ENCODE results near the gene SERPINE3.

Gene SERPINE3

DNA sequence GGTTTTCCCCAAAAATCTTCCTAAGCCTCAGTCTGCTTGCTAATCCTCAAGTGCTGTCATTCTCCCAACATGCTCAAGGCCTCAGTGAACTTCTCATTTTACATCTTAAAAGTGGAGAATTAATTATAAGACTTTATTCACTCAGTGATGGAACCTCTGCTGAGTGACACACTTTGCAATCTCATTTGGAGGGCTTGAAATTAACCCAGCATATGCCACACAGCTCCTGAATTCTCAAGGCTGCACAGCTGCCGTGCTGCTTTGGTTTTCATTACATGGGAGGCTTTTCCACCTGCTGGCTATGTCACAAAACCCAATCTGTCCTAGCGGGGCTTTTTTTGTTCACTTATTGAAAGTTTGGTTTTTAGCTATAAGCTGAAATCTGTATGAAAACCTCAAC lies 28.3 kb upstream of the SERPINE3 start:
- H3K4me3 ChIP-seq (ENCODE audit: insufficient read depth, low read length, poor library complexity, severe bottlenecking): no peak overlapping the region
- no peaks in the 10 kb centered on the region for H3K79me2 ChIP-seq (ENCODE audit: insufficient read depth, low read length)
- no peaks in the 10 kb centered on the region for H3F3A ChIP-seq (ENCODE audit: insufficient read depth)
- no peaks in the 10 kb centered on the region for H3K9me2 ChIP-seq (replicated peaks; ENCODE audit: insufficient read depth, low read length)
- H3K9me3 ChIP-seq (ENCODE audit: insufficient read depth, low read length): no peaks in the 10 kb centered on the region
- no peaks in the 10 kb centered on the region for H3K36me3 ChIP-seq (ENCODE audit: low read length)
- no peaks in the 10 kb centered on the region for H4K20me1 ChIP-seq (ENCODE audit: low read depth, low read length)
- no peak overlapping the region for H3K9ac ChIP-seq (ENCODE audit: low read length)
- H3K4me2 ChIP-seq (ENCODE audit: low read depth, low read length, poor library complexity, severe bottlenecking): no peak overlapping the region
- H2AFZ ChIP-seq (ENCODE audit: low read depth, low read length, severe bottlenecking): no peak overlapping the region
- no peak overlapping the region for H3K27ac ChIP-seq (ENCODE audit: low read depth, low read length)
- no peak for TF ChIP-seq EZH2phosphoT487 (conservative IDR thresholded peaks at IDR 0.05; ENCODE audit: low read length)
- TF ChIP-seq, protein P1, sequence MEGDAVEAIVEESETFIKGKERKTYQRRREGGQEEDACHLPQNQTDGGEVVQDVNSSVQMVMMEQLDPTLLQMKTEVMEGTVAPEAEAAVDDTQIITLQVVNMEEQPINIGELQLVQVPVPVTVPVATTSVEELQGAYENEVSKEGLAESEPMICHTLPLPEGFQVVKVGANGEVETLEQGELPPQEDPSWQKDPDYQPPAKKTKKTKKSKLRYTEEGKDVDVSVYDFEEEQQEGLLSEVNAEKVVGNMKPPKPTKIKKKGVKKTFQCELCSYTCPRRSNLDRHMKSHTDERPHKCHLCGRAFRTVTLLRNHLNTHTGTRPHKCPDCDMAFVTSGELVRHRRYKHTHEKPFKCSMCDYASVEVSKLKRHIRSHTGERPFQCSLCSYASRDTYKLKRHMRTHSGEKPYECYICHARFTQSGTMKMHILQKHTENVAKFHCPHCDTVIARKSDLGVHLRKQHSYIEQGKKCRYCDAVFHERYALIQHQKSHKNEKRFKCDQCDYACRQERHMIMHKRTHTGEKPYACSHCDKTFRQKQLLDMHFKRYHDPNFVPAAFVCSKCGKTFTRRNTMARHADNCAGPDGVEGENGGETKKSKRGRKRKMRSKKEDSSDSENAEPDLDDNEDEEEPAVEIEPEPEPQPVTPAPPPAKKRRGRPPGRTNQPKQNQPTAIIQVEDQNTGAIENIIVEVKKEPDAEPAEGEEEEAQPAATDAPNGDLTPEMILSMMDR (IDR thresholded peaks at IDR 0.05; ENCODE audit: insufficient read depth, low read length, poor library complexity, severe bottlenecking): no peak
- H3K27me3 ChIP-seq (ENCODE audit: low read length): no peaks in the 10 kb centered on the region

DNA sequence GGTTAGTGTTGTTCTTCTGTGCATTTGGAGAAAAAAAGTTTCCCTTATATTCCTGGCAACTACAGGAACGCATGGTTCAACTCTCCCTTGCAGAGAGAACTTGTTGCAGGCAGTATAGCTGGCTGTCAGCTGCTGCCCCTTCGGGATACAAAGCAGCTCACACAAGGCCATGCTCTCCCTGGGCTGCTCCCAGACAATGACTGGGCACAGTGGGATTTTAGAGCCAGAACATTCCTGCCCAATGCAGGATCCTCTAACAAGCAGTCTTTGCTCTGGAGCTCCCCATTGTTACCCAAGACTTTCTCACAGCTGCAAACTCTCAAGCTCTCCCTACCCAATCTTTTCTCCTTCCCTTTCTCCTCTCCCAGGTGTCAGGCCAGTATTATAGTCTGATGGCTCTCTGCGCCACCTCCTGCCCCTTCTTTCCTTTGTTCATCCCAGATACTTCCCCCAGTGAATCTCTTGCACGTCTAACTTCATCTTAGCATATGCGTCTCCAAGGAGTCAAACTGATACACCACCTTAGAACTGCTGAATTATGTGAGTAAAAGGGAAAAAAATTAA lies 27.5 kb upstream of the SERPINE3 start:
- TF ChIP-seq EZH2phosphoT487 (conservative IDR thresholded peaks at IDR 0.05; ENCODE audit: low read length): no peak
- TF ChIP-seq, protein P1 (IDR thresholded peaks at IDR 0.05; ENCODE audit: insufficient read depth, low read length, poor library complexity, severe bottlenecking): no peak
- Histone ChIP-seq H3K79me2 (ENCODE audit: insufficient read depth, low read length) (no peaks in the 10 kb centered on the region), H3K27ac (ENCODE audit: low read depth, low read length) (no peak overlapping the region)

GRCh38 chr13:51313619-51314018 lies 25.9 kb upstream of the SERPINE3 start:
- no peaks in the 10 kb centered on the region for H3K27me3 ChIP-seq (ENCODE audit: low read length)
- H3K36me3 ChIP-seq (ENCODE audit: low read length): no peaks in the 10 kb centered on the region
- no peaks in the 10 kb centered on the region for H3K79me2 ChIP-seq (ENCODE audit: insufficient read depth, low read length)
- H3K9me3 ChIP-seq (ENCODE audit: insufficient read depth, low read length): no peaks in the 10 kb centered on the region
- H3F3A ChIP-seq (ENCODE audit: insufficient read depth): no peaks in the 10 kb centered on the region
- H3K4me2 ChIP-seq (ENCODE audit: low read depth, low read length, poor library complexity, severe bottlenecking): no peak overlapping the region
- no peak for TF ChIP-seq EZH2phosphoT487 (conservative IDR thresholded peaks at IDR 0.05; ENCODE audit: low read length)
- TF ChIP-seq, protein P1 (IDR thresholded peaks at IDR 0.05; ENCODE audit: insufficient read depth, low read length, poor library complexity, severe bottlenecking): no peak
- H3K27ac ChIP-seq (ENCODE audit: low read depth, low read length): no peak overlapping the region
- no peaks in the 10 kb centered on the region for H4K20me1 ChIP-seq (ENCODE audit: low read depth, low read length)
- H2AFZ ChIP-seq (ENCODE audit: low read depth, low read length, severe bottlenecking): no peak overlapping the region
- H3K9me2 ChIP-seq (replicated peaks; ENCODE audit: insufficient read depth, low read length): no peaks in the 10 kb centered on the region
- no peak overlapping the region for H3K4me3 ChIP-seq (ENCODE audit: insufficient read depth, low read length, poor library complexity, severe bottlenecking)
- H3K9ac ChIP-seq (ENCODE audit: low read length): no peak overlapping the region

More for the DNA sequence above, 27.5 kb upstream of the SERPINE3 start:
- Histone ChIP-seq H4K20me1 (ENCODE audit: low read depth, low read length) (no peaks in the 10 kb centered on the region), H3K9ac (ENCODE audit: low read length) (no peak overlapping the region), H3K9me3 (ENCODE audit: insufficient read depth, low read length) (no peaks in the 10 kb centered on the region), H3K4me2 (ENCODE audit: low read depth, low read length, poor library complexity, severe bottlenecking) (no peak overlapping the region), H3K36me3 (ENCODE audit: low read length) (no peaks in the 10 kb centered on the region), H3K4me3 (ENCODE audit: insufficient read depth, low read length, poor library complexity, severe bottlenecking) (no peak overlapping the region), H3K9me2 (replicated peaks; ENCODE audit: insufficient read depth, low read length) (no peaks in the 10 kb centered on the region), H3K27me3 (ENCODE audit: low read length) (no peaks in the 10 kb centered on the region), H2AFZ (ENCODE audit: low read depth, low read length, severe bottlenecking) (no peak overlapping the region), H3F3A (ENCODE audit: insufficient read depth) (no peaks in the 10 kb centered on the region)

Data from SU-DHL-6 (cell line).